IMR-90 (cell line): ENCODE results near the gene CD9. TPM values are rescaled to one million over a fixed set of nuclear protein-coding genes. Genes with fewer than 3 reads are reported as not detected.

Experiments used
- CTCF ChIP-seq: conservative IDR thresholded peaks from 2 replicates; pipeline ENCODE4 v1.5.1; 2012; ENCODE audit warnings: mild to moderate bottlenecking, low read depth, low read length, improper control_type of control experiment
- MAZ ChIP-seq: IDR thresholded peaks from 2 replicates; pipeline ENCODE4 v1.6.1; 2012; ENCODE audit warnings: low read depth, mild to moderate bottlenecking, low read length, improper control_type of control experiment, moderate library complexity, borderline replicate concordance
- RCOR1 ChIP-seq: IDR thresholded peaks from 2 replicates; pipeline ENCODE4 v1.6.1; 2012; ENCODE audit warnings: mild to moderate bottlenecking, low read length, improper control_type of control experiment; ENCODE audit not compliant: insufficient replicate concordance
- polyA plus RNA-seq, 3 experiments: library from polyadenylated mRNA; depleted of rRNA; stranded (reverse); fragments of >200 nt; gene quantifications; 2 replicates each; pipeline ENCODE4 v1.2.3, GENCODE V29; 2012; ENCODE audit warnings: low replicate concordance in 1 of 3
- total RNA-seq: library from RNA; depleted of rRNA; stranded (reverse); fragments of >200 nt; gene quantifications from 2 replicates; pipeline ENCODE4 v1.2.3, GENCODE V29; 2012

CD9 gene
- total and polyA plus RNA-seq, 2 of the 4 experiments (the other 2 are of a cell fraction): 48.8 to 70.9 TPM

DNA sequence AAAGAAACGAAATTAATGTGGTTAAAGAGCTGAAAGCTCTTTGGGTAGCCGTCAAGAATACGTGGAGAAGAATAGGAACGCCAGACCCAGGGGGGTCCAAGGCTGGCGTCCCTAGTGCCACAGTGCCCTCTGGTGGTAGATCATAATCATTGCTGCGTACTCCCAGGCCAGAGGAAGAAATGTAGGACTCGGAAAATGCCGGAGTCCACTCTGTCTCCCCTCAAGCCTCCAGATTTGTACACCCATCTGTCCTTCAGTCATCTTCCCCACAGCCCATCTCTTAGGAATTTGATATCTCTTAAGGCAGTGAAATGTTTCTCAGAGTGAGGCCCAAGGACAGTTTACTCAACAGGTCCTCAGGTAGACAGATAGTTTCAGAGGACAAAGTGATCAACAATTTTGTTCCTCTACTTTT, 84.9 kb downstream of the CD9 start (continued):
- peak; percentile 96 for TF ChIP-seq CTCF
- TF ChIP-seq RCOR1: no peak
- no peak; the same call in 1 of the 2 replicates for TF ChIP-seq MAZ
